T-helper 17 cell (primary cell): ENCODE measurements around the gene SCML2. TPM values are rescaled to one million over a fixed set of nuclear protein-coding genes. Genes with fewer than 3 reads are reported as not detected.

Source experiments
- ATAC-seq: fragments of 150-1000 bp; cut with Tn5 transposase; 2 replicates; pipeline ENCODE4 v1.10.0; 2021; ENCODE audit warnings: mild to moderate bottlenecking, moderate library complexity
- DNase-seq, 3 donors: peaks; one replicate each; pipeline versions ENCODE4 v3.0.0 to v3.0.0-alpha.2; 2020 to 2021
- H3K9me3 ChIP-seq: one replicate; pipeline ENCODE4 v1.7.0; 2013; ENCODE audit warnings: low read length, mild to moderate bottlenecking; ENCODE audit not compliant: control insufficient read depth, poor library complexity, severe bottlenecking
- H3K27ac Mint-ChIP-seq: one replicate; pipeline ENCODE4 v1.8.0; 2022; ENCODE audit warnings: mild to moderate bottlenecking, moderate library complexity, mixed read lengths
- H3K27me3 Mint-ChIP-seq: one replicate; pipeline ENCODE4 v1.8.0; 2022; ENCODE audit warnings: mixed read lengths
- H3K36me3 Mint-ChIP-seq: one replicate; pipeline ENCODE4 v1.8.0; 2022; ENCODE audit warnings: low read depth, mixed read lengths
- H3K4me1 Mint-ChIP-seq: one replicate; pipeline ENCODE4 v1.8.0; 2022; ENCODE audit warnings: mild to moderate bottlenecking, mixed read lengths
- H3K4me3 Mint-ChIP-seq: one replicate; pipeline ENCODE4 v1.8.0; 2022; ENCODE audit warnings: mild to moderate bottlenecking, moderate library complexity, mixed read lengths
- total RNA-seq, 4 donors: library from RNA in 2 of 4; stranded (reverse) in 2 of 4; gene quantifications; one replicate each; pipeline ENCODE4 v1.2.3 and lab custom pipeline; 2022 to 2026

Gene SCML2
- total RNA-seq, 2 donors from 2014 or later: 0.22 to 0.78 TPM

DNA sequence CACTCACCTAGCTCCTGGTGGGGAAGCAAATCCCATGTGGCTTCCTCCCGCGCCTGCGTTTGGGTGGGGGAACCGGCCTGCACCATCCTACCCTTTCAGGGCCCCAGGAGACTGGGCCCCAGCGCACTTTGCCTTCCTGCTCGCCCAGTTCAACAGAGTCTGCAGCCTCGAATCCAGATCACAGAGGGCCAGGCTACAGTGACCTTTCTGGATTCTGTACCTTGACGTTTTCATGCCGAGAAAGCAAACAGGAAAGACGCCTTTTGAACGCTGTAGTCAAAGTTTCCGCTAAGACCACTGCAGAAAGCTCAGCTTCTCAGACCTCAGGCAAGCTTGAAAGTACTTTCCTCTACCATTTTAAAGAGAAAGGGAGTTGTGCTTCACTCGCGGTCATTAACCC, 126.4 kb downstream of the SCML2 start:
- Mint-ChIP-seq H3K27ac (no peak overlapping the region), H3K27me3 (peaks cover 11% of the 10 kb centered on the region), H3K4me1 (no peaks in the 10 kb centered on the region), H3K4me3 (no peak overlapping the region), H3K36me3 (no peaks in the 10 kb centered on the region)
- no peak for ATAC-seq
- H3K9me3 ChIP-seq: no peaks in the 10 kb centered on the region
- no peak for DNase-seq

DNA sequence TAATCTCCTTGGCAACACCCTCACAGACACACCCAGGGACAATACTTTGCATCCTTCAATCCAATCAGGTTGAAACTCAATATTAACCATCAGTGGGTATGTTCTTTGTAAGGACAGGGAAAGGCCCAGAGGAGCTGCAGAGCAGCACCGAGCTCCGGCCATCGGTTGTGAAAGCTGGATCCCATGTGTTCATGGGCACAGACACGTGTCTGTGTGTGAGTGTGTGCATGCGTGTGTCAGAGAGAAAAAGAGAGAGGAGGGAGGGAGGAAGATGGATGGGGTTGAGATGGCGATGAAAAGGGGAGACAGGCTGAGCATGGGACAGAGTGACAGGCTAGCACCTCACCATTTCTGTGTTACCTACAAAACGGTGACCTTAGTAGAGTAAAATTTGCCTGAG, 127.0 kb downstream of the SCML2 start:
- H3K36me3 Mint-ChIP-seq: no peaks in the 10 kb centered on the region
- H3K9me3 ChIP-seq: no peaks in the 10 kb centered on the region
- no peak for ATAC-seq
- DNase-seq: no peak
- no peaks in the 10 kb centered on the region for H3K4me1 Mint-ChIP-seq
- peaks cover 11% of the 10 kb centered on the region for H3K27me3 Mint-ChIP-seq
- no peak overlapping the region for H3K27ac Mint-ChIP-seq
- no peak overlapping the region for H3K4me3 Mint-ChIP-seq

DNA sequence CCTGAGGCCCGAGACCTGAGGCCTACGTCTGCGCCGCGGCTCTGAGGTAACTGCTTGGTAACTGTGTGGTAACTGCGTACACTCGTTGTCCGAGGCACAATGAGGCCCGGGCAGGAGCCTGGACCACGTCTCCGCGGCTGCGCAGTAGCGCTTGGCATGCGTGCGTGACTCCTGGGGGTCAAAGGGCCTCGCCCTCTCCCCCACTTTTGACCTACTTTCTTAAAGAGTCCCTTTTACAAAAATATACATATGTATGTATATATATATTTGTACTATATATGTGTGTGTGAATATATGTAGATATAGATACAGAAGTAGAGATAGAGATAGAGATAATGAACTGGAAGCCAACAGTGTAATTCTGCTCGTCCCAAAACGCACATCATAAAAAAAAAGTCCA, 133.7 kb downstream of the SCML2 start, which contains the start of gene BEND2:
Gene BEND2 (minus strand): TSS at position 101 of the 400 bp plus-strand sequence. CDS start 136 bp downstream, outside the sequence.
- Mint-ChIP-seq H3K4me3 (no peak within 1 kb of the TSS), H3K27ac (no peak within 1 kb of the TSS), H3K27me3 (peaks cover 5% of the 10 kb centered on the region), H3K36me3 (no peaks in the 10 kb centered on the region), H3K4me1 (no peaks in the 10 kb centered on the region)
- DNase-seq: no peak
- no peaks in the 10 kb centered on the region for H3K9me3 ChIP-seq
- ATAC-seq: no peak

DNA sequence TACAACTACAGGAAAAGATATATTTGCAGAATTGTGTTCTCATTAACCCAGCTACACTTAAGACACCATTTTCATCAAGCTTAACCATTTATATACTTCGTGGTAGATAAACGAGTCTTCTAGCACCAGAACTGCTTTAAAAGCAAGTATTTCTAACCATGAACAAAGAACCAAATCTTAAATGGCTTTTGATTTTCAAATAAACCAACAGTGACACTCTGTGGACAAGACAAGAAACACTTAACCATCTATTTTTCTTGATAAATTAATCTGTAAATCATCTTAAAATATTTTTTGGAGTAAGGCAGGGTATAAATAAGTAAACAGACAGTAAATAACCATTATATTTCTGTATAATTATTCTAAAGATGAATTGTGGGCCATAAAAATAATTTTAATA, 144.0 kb downstream of the SCML2 start:
- Mint-ChIP-seq H3K36me3 (no peaks in the 10 kb centered on the region), H3K4me3 (no peak overlapping the region), H3K27ac (no peak overlapping the region), H3K27me3 (no peaks in the 10 kb centered on the region), H3K4me1 (no peaks in the 10 kb centered on the region)
- DNase-seq: no peak
- H3K9me3 ChIP-seq: no peaks in the 10 kb centered on the region
- ATAC-seq: no peak

DNA sequence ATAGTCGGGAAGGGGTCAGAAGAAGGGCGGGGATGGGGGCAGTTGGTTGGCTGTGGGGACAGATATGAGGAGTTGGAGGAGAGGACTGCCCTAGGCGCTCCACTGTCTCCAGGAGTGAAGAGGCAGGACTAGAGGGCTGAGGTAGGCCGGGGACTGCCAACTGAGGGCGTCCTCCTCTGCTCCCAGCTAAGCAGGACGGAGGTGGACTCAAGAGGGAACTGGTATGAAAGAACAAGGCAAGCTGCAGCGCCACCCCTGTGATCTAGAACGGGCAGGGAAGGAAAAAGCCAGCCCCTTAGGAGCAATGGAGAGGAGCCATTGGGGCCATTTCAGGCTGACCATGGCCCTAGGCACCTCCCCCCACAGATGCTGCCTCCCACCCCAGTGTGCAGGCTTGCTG, 147.8 kb downstream of the SCML2 start:
- H3K9me3 ChIP-seq: no peaks in the 10 kb centered on the region
- Mint-ChIP-seq H3K27me3 (no peaks in the 10 kb centered on the region), H3K27ac (no peak overlapping the region), H3K4me3 (no peak overlapping the region), H3K4me1 (no peaks in the 10 kb centered on the region), H3K36me3 (no peaks in the 10 kb centered on the region)
- ATAC-seq: no peak
- DNase-seq: no peak

DNA sequence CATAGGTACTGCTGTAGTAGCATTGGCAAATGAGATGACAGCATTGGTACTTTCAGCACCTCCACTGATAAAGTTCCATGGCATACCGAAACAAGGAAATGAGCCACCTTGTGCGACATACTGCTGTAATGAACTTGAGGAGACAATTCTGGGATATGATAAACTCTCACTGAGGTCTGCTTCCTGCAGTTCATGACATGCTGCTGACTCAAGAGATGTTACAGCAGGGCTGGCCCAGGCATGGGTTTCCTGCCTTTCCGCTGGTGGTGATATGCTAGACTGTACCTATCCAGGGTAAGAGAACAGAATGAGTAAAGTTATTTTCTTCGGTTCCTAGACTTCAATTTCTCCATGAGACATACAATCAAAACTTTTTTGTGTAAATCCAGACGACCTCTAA, 150.9 kb downstream of the SCML2 start:
- ATAC-seq: no peak
- Mint-ChIP-seq H3K4me1 (no peaks in the 10 kb centered on the region), H3K27ac (no peak overlapping the region), H3K4me3 (no peak overlapping the region), H3K27me3 (no peaks in the 10 kb centered on the region), H3K36me3 (no peaks in the 10 kb centered on the region)
- H3K9me3 ChIP-seq: no peaks in the 10 kb centered on the region
- no peak for DNase-seq

DNA sequence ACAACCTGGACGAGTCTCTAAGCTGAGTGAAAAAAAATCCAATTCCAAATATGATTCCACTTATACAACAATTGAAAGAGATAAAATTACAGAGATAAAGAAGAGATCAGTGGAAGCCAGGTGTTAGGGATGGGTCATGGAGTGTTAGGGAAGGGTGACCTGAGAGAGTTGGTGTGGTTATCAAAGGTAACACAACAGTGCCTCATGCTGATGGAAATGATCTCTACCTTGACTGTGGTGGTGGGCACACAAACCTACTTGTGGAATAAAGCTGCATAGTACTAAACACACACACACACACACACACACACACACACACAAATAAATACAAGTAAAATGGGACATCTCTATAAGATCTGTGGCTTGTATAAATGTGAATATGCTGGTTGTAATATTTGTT, 159.8 kb downstream of the SCML2 start:
- ATAC-seq (no peak), DNase-seq (no peak)
- Mint-ChIP-seq H3K27ac (no peak overlapping the region), H3K27me3 (no peaks in the 10 kb centered on the region), H3K36me3 (no peaks in the 10 kb centered on the region), H3K4me1 (no peaks in the 10 kb centered on the region), H3K4me3 (no peak overlapping the region)
- H3K9me3 ChIP-seq: no peaks in the 10 kb centered on the region

Other genes with a start within 250 kb of the SCML2 start
- 10 to 100 TPM in 1 of 2 donors, under 1 TPM in 1; 0.07 to 11.9 TPM for gene BEND2, start 133.8 kb downstream of the SCML2 start, total RNA-seq
- gene CDKL5, start 70.9 kb upstream of the SCML2 start, total RNA-seq: 1 to 10 TPM; 2.9 to 3.6 TPM